GM23248 (cell line): ENCODE results near the gene SGTB.

Source experiments
- EZH2 ChIP-seq: fragments of 200-600 bp; sonication (generic); IDR thresholded peaks from 2 replicates; pipeline ENCODE4 v1.6.1; 2018; ENCODE audit warnings: antibody characterized with exemption, mild to moderate bottlenecking; ENCODE audit not compliant: insufficient read depth, poor library complexity, severe bottlenecking
- EZH2phosphoT487 ChIP-seq: fragments of 200-600 bp; sonication (generic); IDR thresholded peaks from 2 replicates; pipeline ENCODE4 v1.6.1; 2018; ENCODE audit warnings: antibody characterized with exemption, moderate library complexity, mild to moderate bottlenecking, low read depth; ENCODE audit not compliant: insufficient read depth

- no peak for TF ChIP-seq EZH2
- no peak for TF ChIP-seq EZH2phosphoT487
These were observed 26.6 kb downstream of the SGTB start for GRCh38 chr5:65695162-65695755.
